ENCODE results near the gene GPM6B.
"Not testable (repeated sequence)": the region's sequence is repeated elsewhere in the genome, so short reads cannot be mapped to it uniquely, and the experiment has no call there.

GPM6B gene

GRCh38 chrX:13726583-13726982, 90.3 kb downstream of the GPM6B start:
- not testable (repeated sequence) for DNase-seq (ENCODE audit: low spot score)

GRCh38 chrX:13724878-13725277, 92.0 kb downstream of the GPM6B start:
- DNase-seq (ENCODE audit: low spot score): not testable (repeated sequence)

- DNase-seq (ENCODE audit: low spot score): peak; percentile 54
Measured at GRCh38 chrX:13721819-13722519, 94.9 kb downstream of the GPM6B start.

- no peak for DNase-seq (ENCODE audit: low spot score)
Measured at GRCh38 chrX:13721371-13721770, 95.5 kb downstream of the GPM6B start.
